Glutamatergic neuron (in vitro differentiated cells): Measurements from ENCODE around the gene MYDGF. TPM values are rescaled to one million over a fixed set of nuclear protein-coding genes. Genes with fewer than 3 reads are reported as not detected.
A peak's percentile ranks its signal among the peaks of the same experiment; 100 is the strongest.

Experiments
- DNase-seq: peaks from one replicate; pipeline ENCODE4 v3.0.0; 2022
- H3K27ac Mint-ChIP-seq: one replicate; pipeline ENCODE4 v1.8.0; 2020; ENCODE audit warnings: mild to moderate bottlenecking, mixed read lengths, inconsistent platforms; ENCODE audit not compliant: unreplicated experiment
- H3K27me3 Mint-ChIP-seq: one replicate; pipeline ENCODE4 v1.8.0; 2020; ENCODE audit warnings: mild to moderate bottlenecking, moderate library complexity, mixed read lengths, inconsistent platforms; ENCODE audit not compliant: unreplicated experiment
- H3K36me3 Mint-ChIP-seq: one replicate; pipeline ENCODE4 v1.8.0; 2020; ENCODE audit warnings: mild to moderate bottlenecking, mixed read lengths, inconsistent platforms; ENCODE audit not compliant: unreplicated experiment
- H3K4me1 Mint-ChIP-seq: one replicate; pipeline ENCODE4 v1.8.0; 2020; ENCODE audit warnings: mild to moderate bottlenecking, low read depth, mixed read lengths, inconsistent platforms; ENCODE audit not compliant: unreplicated experiment
- H3K4me3 Mint-ChIP-seq: one replicate; pipeline ENCODE4 v1.8.0; 2020; ENCODE audit warnings: mild to moderate bottlenecking, mixed read lengths, inconsistent platforms; ENCODE audit not compliant: unreplicated experiment
- H3K9me3 Mint-ChIP-seq: one replicate; pipeline ENCODE4 v1.8.0; 2020; ENCODE audit warnings: mild to moderate bottlenecking, moderate library complexity, mixed read lengths, inconsistent platforms; ENCODE audit not compliant: unreplicated experiment
- CTCF ChIP-seq: fragments of 200-600 bp; sonication (generic); IDR thresholded peaks from one replicate; pipeline ENCODE4 v1.5.0; 2021; ENCODE audit not compliant: partially characterized antibody, unreplicated experiment
- total RNA-seq: library from RNA; stranded (reverse); fragmentation: NEBNext Ultra II Directional; extraction: Animal tissue kit (Norgen Biotek cat#: 25700); gene quantifications from one replicate; pipeline ENCODE4 v1.2.1, GENCODE V29; 2021; ENCODE audit not compliant: unreplicated experiment

The MYDGF gene
- total RNA-seq, 1 donor from 2014 or later: 32.6 TPM

DNA sequence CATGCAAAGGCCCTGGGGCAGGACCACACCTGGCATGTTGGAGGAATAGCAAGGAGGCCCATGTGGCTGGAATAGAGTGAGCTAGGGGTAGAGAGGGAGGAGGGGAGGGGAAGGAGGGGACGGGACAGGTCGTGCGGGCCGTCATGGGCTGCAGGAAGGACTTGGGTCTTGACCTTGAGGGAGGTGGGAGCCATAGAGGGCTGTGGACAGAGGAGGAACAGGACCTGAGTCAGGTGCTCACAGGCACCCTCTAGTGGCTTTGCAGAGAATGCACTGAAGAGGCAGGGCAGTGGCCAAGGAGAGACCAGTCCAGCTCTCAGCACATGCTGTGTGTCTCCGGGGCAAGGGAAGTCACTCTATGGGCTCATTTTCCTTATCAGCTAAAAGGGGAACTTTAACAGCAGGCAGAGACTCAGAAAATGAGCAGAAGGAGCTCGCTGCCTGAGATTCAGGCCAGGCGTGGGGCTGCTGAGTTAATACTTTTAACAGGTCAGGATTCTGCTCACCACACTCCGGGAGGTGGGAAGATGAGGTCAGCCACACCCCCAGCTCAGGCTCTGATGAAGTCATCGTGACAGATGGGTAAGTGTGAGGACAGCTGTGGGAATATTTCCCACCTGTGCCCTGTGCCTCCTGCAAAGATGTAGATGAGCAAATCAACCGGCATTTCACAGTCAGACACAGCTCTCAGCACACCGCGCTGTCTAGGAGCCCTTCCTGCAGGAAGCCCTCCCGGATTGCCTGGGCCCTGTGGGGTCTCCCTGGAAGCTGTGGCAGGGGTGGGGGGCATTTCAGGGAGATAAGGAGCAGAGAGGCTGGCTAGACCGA, 36.8 kb downstream of the MYDGF start:
- peaks cover 12% of the 10 kb centered on the region for H3K4me1 Mint-ChIP-seq
- peak overlapping the region; percentile 78 for H3K4me3 Mint-ChIP-seq
- TF ChIP-seq CTCF: peak; percentile 87
- H3K27ac Mint-ChIP-seq: peak overlapping the region; percentile 99
- peaks cover 4% of the 10 kb centered on the region for H3K36me3 Mint-ChIP-seq
- peaks cover 27% of the 10 kb centered on the region for H3K9me3 Mint-ChIP-seq
- peaks cover 28% of the 10 kb centered on the region for H3K27me3 Mint-ChIP-seq
- peak; percentile 88 for DNase-seq

DNA sequence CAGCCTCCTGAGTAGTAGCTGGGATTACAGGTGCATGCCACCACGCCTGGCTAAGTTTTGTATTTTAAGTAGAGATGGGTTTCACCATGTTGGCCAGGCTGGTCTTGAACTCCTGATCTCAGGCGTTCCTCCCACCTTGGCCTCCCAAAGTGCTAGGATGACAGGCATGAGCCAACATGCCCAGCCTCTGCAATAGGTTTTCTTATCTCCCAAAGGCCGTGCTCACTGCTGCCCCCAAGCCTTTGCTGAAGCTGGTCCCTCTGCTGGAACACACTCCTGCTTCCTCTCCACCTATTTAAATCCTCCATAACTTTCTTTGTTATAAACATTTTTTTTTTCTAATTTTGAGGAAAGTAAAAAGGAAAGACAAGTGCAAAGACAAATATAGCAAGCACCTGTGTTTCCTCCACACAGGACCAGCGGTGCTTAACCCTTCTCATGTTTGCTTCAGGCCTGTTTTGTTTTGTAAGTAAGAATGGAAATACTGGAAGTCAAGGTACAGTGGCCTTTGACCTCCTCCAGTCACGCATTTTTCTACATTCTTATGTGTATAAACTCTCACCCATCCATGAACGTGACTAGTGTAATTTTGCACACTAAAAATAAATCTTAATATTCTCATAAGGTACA, 45.3 kb downstream of the MYDGF start:
- H3K4me1 Mint-ChIP-seq: peaks cover 14% of the 10 kb centered on the region
- H3K4me3 Mint-ChIP-seq: no peak overlapping the region
- H3K9me3 Mint-ChIP-seq: no peaks in the 10 kb centered on the region
- H3K27ac Mint-ChIP-seq: no peak overlapping the region
- H3K27me3 Mint-ChIP-seq: no peaks in the 10 kb centered on the region
- TF ChIP-seq CTCF: no peak
- no peak for DNase-seq
- no peaks in the 10 kb centered on the region for H3K36me3 Mint-ChIP-seq

GRCh38 chr19:4624301-4624700, 45.8 kb downstream of the MYDGF start:
- Mint-ChIP-seq H3K27me3 (no peaks in the 10 kb centered on the region), H3K36me3 (no peaks in the 10 kb centered on the region), H3K4me1 (peaks cover 14% of the 10 kb centered on the region), H3K4me3 (peak overlapping the region; percentile 52), H3K9me3 (no peaks in the 10 kb centered on the region), H3K27ac (peak overlapping the region; percentile 75)
- TF ChIP-seq CTCF: no peak
- no peak for DNase-seq

GRCh38 chr19:4622695-4623421, 47.3 kb downstream of the MYDGF start:
- TF ChIP-seq CTCF: no peak
- Mint-ChIP-seq H3K27me3 (peaks cover 2% of the 10 kb centered on the region), H3K9me3 (no peaks in the 10 kb centered on the region), H3K36me3 (no peaks in the 10 kb centered on the region), H3K27ac (no peak overlapping the region), H3K4me1 (peaks cover 14% of the 10 kb centered on the region), H3K4me3 (no peak overlapping the region)
- DNase-seq: no peak

DNA sequence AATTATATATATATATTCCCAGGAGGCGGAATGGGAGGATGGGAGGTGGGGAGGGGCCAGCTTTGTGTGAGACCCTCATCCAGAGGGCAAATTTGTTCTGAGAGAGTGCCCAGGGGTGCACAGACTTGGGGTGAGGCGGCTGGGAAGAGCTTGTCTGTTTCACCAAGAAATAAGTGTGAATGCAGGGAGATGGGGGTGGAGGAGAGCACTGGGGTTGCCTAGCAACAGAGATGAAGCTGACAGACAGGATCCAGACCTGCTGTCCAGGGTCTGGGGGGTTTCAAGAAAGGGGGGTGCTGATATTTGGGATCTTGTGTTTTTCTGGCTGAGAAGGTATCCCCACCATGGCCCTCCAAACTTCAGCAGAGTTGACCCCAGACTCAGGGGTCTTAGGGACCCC, 49.5 kb downstream of the MYDGF start:
- DNase-seq: no peak
- Mint-ChIP-seq H3K4me1 (peaks cover 16% of the 10 kb centered on the region), H3K4me3 (no peak overlapping the region), H3K9me3 (peaks cover 1% of the 10 kb centered on the region), H3K27ac (no peak overlapping the region), H3K27me3 (peaks cover 2% of the 10 kb centered on the region), H3K36me3 (no peaks in the 10 kb centered on the region)
- TF ChIP-seq CTCF: no peak
